Measurements from ENCODE around the gene RTN4IP1. TPM values are rescaled to one million over a fixed set of nuclear protein-coding genes. Genes with fewer than 3 reads are reported as not detected.
A peak's percentile ranks its signal among the peaks of the same experiment; 100 is the strongest.

Gene RTN4IP1
- total RNA-seq, 1 donor from 2014 or later = 11.2 TPM

- H3K27ac Mint-ChIP-seq = no peak overlapping the region
- ChIA-PET POLR2A (interaction anchor here (1.0 to 1.5 kb wide), 2 partner anchors 18 to 21 kb away, joined by 3 to 5 read pairs; no protein-coding TSS in a partner anchor), CTCF (no interaction called here)
- intact Hi-C loops (cut with micrococcal nuclease) = no loop called here
- ATAC-seq (ENCODE audit: low read depth) = no peak
- H3K36me3 Mint-ChIP-seq (ENCODE audit: low read depth) = peaks cover 11% of the 10 kb centered on the region
- no peak for TF ChIP-seq CTCF (IDR thresholded peaks at IDR 0.05)
- peaks cover 44% of the 10 kb centered on the region for H3K4me1 Mint-ChIP-seq
- H3K9me3 Mint-ChIP-seq = no peaks in the 10 kb centered on the region
- no peak overlapping the region for H3K4me3 Mint-ChIP-seq
- DNase-seq = no peak
- H3K27me3 Mint-ChIP-seq = no peaks in the 10 kb centered on the region
Observed at GRCh38 chr6:106670236-106670635, 40.9 kb upstream of the RTN4IP1 start.

- CTCF ChIA-PET = interaction anchor here (1.1 to 1.6 kb wide), 2 partner anchors 10 to 57 kb away, joined by 3 to 5 read pairs; no protein-coding TSS in a partner anchor
- DNase-seq (no peak), ATAC-seq (ENCODE audit: low read depth) (no peak)
- intact Hi-C loops (cut with micrococcal nuclease) = loop anchor here (5.0 kb wide), 1 partner anchor 55 kb away; no protein-coding TSS in a partner anchor
- Mint-ChIP-seq H3K4me1 (peaks cover 64% of the 10 kb centered on the region), H3K27ac (peak overlapping the region; percentile 87), H3K4me3 (peak overlapping the region; percentile 66), H3K36me3 (ENCODE audit: low read depth) (peaks cover 42% of the 10 kb centered on the region), H3K27me3 (no peaks in the 10 kb centered on the region), H3K9me3 (no peaks in the 10 kb centered on the region)
- TF ChIP-seq CTCF (IDR thresholded peaks at IDR 0.05) = no peak
- POLR2A ChIA-PET = interaction anchor here (0.8 to 1.4 kb wide), 12 partner anchors 10 to 178 kb away, joined by 3 to 14 read pairs (median 4); partner anchors contain the start of genes QRSL1 and RTN4IP1
Observed at GRCh38 chr6:106667022-106667402, 37.7 kb upstream of the RTN4IP1 start.

DNA sequence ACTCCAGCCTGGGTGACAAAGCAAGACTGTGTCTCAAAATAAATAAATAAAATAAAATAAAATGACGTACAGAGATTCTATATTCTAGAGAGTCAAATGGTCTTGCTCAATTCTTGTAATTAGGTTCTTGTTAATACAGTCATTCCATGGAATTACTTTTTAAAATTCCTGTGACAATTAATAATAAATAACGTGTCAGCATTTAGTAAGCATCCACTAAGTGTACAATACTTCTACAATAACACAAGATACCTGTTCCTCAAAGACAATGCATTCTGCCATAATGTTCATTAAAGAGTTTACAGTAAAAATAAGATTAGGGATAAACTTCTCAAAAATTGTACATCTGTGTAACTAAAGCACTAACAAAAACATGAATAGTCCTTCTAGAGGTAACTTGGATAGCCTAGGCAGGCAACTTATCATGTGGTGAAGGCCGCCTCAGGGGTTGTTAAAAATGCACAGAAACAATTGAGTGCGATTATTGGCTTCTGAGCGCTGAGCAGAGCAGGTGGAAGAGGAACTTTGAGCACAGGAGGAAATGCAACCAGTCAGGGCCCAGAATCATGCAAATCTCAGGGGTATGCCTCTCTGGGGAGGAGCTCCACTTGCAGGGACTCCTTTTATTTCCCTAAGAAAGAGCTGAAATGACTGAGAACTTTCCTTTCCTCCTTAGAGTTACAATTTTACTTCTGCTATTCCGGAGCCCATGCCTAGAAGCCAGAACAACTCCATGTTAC is 37.2 kb upstream of the RTN4IP1 start:
- no peak for TF ChIP-seq CTCF (IDR thresholded peaks at IDR 0.05)
- Mint-ChIP-seq H3K4me1 (peaks cover 66% of the 10 kb centered on the region), H3K9me3 (no peaks in the 10 kb centered on the region), H3K4me3 (peak overlapping the region; percentile 66), H3K36me3 (ENCODE audit: low read depth) (peaks cover 44% of the 10 kb centered on the region), H3K27me3 (no peaks in the 10 kb centered on the region), H3K27ac (peak overlapping the region; percentile 87)
- ChIA-PET POLR2A (interaction anchor here (0.8 to 1.5 kb wide), 13 partner anchors 10 to 178 kb away, joined by 3 to 14 read pairs (median 4); partner anchors contain the start of genes QRSL1 and RTN4IP1), CTCF (interaction anchor here (1.1 to 1.6 kb wide), 2 partner anchors 11 to 57 kb away, joined by 3 to 5 read pairs; no protein-coding TSS in a partner anchor)
- intact Hi-C loops (cut with micrococcal nuclease) = loop anchor here (1.0 to 5.0 kb wide), 6 partner anchors 8 to 54 kb away; partner anchors contain the start of genes QRSL1 and RTN4IP1
- peak; percentile 99 for ATAC-seq (ENCODE audit: low read depth)
- DNase-seq = peak; percentile 49

DNA sequence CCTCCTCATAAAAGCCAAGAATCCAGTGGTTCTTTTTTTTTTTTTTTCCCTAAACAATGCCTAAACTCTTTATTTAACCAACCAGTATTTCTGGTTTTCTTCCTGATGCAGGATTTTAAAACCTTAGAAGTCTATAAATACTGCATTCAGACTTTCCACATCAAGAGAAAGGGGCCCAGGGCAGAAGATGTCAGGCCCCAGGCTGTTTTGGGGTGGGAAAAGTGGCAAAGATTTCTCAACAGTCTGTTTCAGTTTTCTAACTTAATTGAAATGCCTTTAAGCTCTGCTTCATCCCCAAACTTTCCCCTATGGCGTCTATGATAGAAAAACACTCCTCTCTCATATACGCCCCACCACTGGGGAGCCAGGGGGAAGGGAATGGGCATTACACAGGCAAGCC is 33.2 kb upstream of the RTN4IP1 start:
- no peak for ATAC-seq (ENCODE audit: low read depth)
- Mint-ChIP-seq H3K36me3 (ENCODE audit: low read depth) (peaks cover 79% of the 10 kb centered on the region), H3K4me1 (peaks cover 65% of the 10 kb centered on the region), H3K27ac (peak overlapping the region; percentile 30), H3K27me3 (no peaks in the 10 kb centered on the region), H3K4me3 (no peak overlapping the region), H3K9me3 (peaks cover 7% of the 10 kb centered on the region)
- CTCF ChIA-PET = no interaction called here
- TF ChIP-seq CTCF (IDR thresholded peaks at IDR 0.05) = no peak
- intact Hi-C loops (cut with micrococcal nuclease) = no loop called here
- no peak for DNase-seq
- POLR2A ChIA-PET = interaction anchor here (1.4 to 1.7 kb wide), 2 partner anchors 14 to 25 kb away, joined by 4 to 5 read pairs; no protein-coding TSS in a partner anchor

DNA sequence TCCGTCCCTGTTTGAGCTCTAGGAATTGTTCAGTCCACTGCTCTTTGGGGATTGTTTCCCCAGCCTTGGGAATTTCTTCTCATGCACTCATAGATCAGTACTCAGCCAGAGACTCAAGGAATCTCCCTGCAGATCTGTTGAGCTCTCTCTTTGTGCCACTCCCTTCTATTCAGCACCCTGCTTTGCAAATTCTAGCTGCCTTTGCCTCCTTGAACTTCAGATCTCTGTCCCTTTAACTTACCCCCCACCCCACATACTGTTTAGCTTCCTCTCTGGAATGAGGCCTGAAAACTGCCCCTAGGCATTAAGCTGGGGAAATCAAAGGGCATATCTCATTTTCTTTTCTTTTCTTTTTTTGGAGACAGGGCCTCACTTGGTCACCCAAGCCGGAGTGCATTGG is 30.6 kb upstream of the RTN4IP1 start:
- Mint-ChIP-seq H3K9me3 (peaks cover 7% of the 10 kb centered on the region), H3K36me3 (ENCODE audit: low read depth) (peaks cover 89% of the 10 kb centered on the region), H3K4me3 (no peak overlapping the region), H3K27me3 (no peaks in the 10 kb centered on the region), H3K4me1 (peaks cover 42% of the 10 kb centered on the region), H3K27ac (peak overlapping the region; percentile 73)
- DNase-seq (no peak), ATAC-seq (ENCODE audit: low read depth) (no peak)
- CTCF ChIA-PET = no interaction called here
- POLR2A ChIA-PET = interaction anchor here (0.7 to 1.3 kb wide), 3 partner anchors 10 to 35 kb away, joined by 3 to 5 read pairs (median 4); partner anchors contain the start of genes QRSL1 and RTN4IP1
- intact Hi-C loops (cut with micrococcal nuclease) = no loop called here
- no peak for TF ChIP-seq CTCF (IDR thresholded peaks at IDR 0.05)

All from activated B cell treated with CpG ODN at 0.5 μM for 24 hours (primary cell).